Muscle layer of colon (tissue), 2 donors: ENCODE measurements around the gene OR7G2.

ENCODE experiments used
- H3K27ac ChIP-seq: one replicate; pipeline ENCODE4 v1.7.0; 2013; ENCODE audit warnings: low read depth, mild to moderate bottlenecking, low read length, moderate library complexity
- H3K27me3 ChIP-seq, 2 donors: one replicate each; pipeline ENCODE4 v1.7.0; 2013; ENCODE audit warnings: low read length in 2 of 2, mild to moderate bottlenecking in 2 of 2; ENCODE audit not compliant: insufficient read depth in 2 of 2, control insufficient read depth in 1 of 2
- H3K36me3 ChIP-seq: one replicate; pipeline ENCODE4 v1.7.0; 2013; ENCODE audit warnings: mild to moderate bottlenecking, low read length; ENCODE audit not compliant: insufficient read depth
- H3K4me1 ChIP-seq: one replicate; pipeline ENCODE4 v1.7.0; 2013; ENCODE audit warnings: mild to moderate bottlenecking, low read length; ENCODE audit not compliant: insufficient read depth
- H3K4me3 ChIP-seq, 2 donors: one replicate each; pipeline ENCODE4 v1.7.0; 2013; ENCODE audit warnings: low read length in 2 of 2, low read depth in 1 of 2, mild to moderate bottlenecking in 1 of 2, moderate library complexity in 1 of 2
- H3K9ac ChIP-seq: one replicate; pipeline ENCODE4 v1.7.0; 2013; ENCODE audit warnings: low read length
- H3K9me3 ChIP-seq: one replicate; pipeline ENCODE4 v1.7.0; 2013; ENCODE audit warnings: mild to moderate bottlenecking, low read length
- donor health status: abdominal sarcoma.
- donor health status: Adenocarcinoma of cecum.

Gene OR7G2

DNA sequence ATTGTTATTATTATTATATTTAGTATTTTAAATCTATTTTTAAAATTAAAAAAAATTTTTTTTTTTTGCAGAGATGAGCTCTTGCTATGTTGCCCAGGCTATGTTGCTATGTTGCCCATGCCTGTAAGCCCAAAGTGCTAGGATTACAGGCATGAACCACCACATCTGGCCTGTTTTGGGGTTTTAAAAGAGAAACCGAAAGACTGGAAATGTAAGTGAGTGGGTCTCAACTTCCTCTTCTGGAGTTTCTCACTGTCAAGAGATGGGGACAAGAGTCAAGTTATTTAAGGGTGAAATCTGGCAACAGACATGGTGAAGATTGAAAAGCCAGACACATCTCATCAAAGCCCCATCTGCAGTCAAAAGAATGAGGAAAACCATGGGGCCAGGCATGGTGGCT, 23.7 kb upstream of the OR7G2 start:
- H3K36me3 ChIP-seq, result no peaks in the 10 kb centered on the region
- H3K9me3 ChIP-seq, result no peaks in the 10 kb centered on the region
- no peak overlapping the region for H3K27ac ChIP-seq
- H3K4me3 ChIP-seq, result no peak overlapping the region
- H3K27me3 ChIP-seq, result no peaks in the 10 kb centered on the region
- no peaks in the 10 kb centered on the region for H3K4me1 ChIP-seq
- no peak overlapping the region for H3K9ac ChIP-seq

DNA sequence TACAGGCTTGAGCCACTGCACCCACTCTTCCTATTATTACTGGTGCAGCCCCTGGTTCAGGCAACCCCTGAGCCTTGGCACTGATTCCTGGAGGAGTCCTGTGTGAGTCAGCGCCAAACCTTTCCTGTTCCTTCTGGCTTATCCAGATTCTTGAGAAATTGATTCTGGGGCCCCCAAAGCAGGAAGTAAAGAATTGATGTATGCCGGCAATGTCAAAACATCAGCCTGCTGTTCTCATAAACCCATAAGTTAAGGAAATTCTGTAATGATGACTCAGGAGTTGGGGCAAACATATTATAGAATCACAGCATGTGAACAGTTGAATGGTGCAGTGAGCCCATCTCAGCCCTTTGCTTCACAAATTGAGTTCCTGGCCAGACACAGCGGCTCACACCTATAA, 20.9 kb upstream of the OR7G2 start:
- H3K9me3 ChIP-seq, result no peaks in the 10 kb centered on the region
- H3K36me3 ChIP-seq, result no peaks in the 10 kb centered on the region
- no peak overlapping the region for H3K9ac ChIP-seq
- H3K4me3 ChIP-seq, result no peak overlapping the region
- H3K4me1 ChIP-seq, result no peaks in the 10 kb centered on the region
- H3K27ac ChIP-seq, result no peak overlapping the region
- no peaks in the 10 kb centered on the region for H3K27me3 ChIP-seq

DNA sequence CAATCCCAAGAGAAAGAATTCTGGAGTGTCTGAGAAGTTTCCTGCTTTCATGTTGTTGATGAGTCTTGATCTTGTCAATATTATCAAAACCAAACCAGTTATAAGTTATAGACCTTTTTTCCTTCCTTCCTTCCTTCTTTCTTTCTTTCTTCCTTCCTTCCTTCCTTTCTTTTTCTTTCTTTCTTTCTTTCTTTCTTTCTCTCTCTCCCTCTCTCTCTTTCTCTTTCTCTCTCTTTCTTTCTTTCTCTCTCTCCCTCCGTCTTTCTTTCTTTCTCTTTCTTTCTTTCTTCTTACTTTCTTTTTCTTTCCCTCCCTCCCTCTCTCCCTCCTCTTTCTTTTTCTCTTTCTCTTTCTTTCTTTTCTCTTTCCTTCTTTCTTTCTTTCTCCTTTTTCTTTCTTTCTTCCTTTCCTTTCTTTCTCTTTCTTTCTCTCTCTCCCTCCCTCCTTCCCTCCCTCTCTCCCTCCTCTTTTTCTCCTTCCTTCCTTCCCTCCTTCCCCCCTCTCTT, 19.7 kb upstream of the OR7G2 start, which contains the start of gene OR7G3:
Gene OR7G3, minus strand, starts transcription at position 51 of the 506 bp plus-strand sequence. Its CDS starts 0 bp downstream, at position 51.
- H3K27ac ChIP-seq, result no peak within 1 kb of the TSS
- H3K4me3 ChIP-seq, result no peak within 1 kb of the TSS
- H3K4me1 ChIP-seq, result no peaks in the 10 kb centered on the region
- no peaks in the 10 kb centered on the region for H3K27me3 ChIP-seq
- H3K9me3 ChIP-seq, result no peaks in the 10 kb centered on the region
- H3K9ac ChIP-seq, result no peak within 1 kb of the TSS
- no peaks in the 10 kb centered on the region for H3K36me3 ChIP-seq

DNA sequence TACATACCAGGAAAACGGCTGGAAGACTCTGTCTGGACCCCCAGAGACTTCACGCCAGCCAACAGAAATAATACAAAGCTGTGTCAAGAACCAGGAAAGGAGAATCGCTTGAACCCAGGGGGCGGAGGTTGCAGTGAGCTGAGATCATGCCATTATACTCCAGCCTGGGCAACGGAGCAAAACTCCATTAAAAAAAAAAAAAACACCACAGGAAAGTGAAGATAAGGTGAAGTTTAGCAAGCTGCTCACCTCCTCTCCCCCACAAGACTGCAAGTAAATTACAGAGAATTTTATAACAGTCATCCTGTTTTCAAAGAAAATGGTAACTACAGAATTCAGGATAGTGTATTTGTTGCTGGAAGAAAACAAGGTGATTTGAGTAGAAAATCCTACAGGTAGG, 9.3 kb upstream of the OR7G2 start:
- H3K36me3 ChIP-seq, result no peaks in the 10 kb centered on the region
- no peaks in the 10 kb centered on the region for H3K4me1 ChIP-seq
- no peak overlapping the region for H3K4me3 ChIP-seq
- no peaks in the 10 kb centered on the region for H3K9me3 ChIP-seq
- H3K27me3 ChIP-seq, result no peaks in the 10 kb centered on the region
- H3K27ac ChIP-seq, result no peak overlapping the region
- no peak overlapping the region for H3K9ac ChIP-seq

DNA sequence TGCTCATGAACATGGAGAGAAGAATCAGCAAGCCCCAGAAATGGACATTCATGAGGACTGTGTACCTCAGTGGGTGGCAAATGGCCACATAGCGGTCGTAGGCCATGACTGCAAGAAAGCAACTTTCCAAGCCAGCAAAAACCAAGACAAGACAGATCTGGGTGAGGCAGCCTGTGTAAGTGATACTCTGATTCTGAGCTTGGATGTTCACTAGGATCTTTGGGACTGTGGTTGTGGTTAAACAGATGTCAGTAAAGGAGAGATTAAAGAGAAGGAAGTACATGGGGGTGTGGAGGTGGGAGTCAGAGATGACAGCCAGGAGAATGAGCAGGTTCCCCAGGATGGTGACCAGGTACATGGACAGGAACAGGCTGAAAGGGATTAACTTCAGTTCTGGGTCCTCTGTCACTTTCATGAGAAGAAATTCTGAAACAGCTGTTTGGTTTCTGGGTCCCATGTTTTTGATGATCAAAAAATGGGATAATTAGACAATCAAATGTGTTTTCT, 8.1 kb upstream of the OR7G2 start, which contains the start of gene OR7G1:
Gene OR7G1, minus strand, starts transcription at position 457 of the 507 bp plus-strand sequence. Its CDS starts 0 bp downstream, at position 457.
- Histone ChIP-seq H3K9ac (no peak within 1 kb of the TSS), H3K36me3 (no peaks in the 10 kb centered on the region), H3K9me3 (no peaks in the 10 kb centered on the region), H3K4me1 (no peaks in the 10 kb centered on the region), H3K27ac (no peak within 1 kb of the TSS), H3K27me3 (no peaks in the 10 kb centered on the region), H3K4me3 (no peak within 1 kb of the TSS)

DNA sequence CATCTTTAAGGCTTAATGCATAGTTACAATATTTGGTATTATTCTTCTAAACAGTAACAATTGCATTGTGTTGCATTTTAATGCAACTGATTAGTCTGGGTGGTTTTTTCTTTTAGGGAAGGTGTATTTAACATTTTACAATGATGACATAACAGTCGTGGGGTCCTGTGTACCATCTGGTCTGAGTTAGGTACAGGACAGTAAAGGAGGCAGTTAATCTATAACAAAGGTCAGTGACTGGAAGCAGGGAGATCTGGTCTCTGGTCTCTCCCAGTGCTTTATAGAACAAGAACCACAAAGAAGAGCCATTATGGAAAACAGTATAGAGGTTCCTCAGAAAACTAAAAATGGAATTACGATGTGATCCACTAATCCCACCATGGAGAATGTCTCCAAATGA, 2.7 kb upstream of the OR7G2 start:
- H3K4me3 ChIP-seq, result no peak overlapping the region
- no peaks in the 10 kb centered on the region for H3K36me3 ChIP-seq
- H3K4me1 ChIP-seq, result no peaks in the 10 kb centered on the region

DNA sequence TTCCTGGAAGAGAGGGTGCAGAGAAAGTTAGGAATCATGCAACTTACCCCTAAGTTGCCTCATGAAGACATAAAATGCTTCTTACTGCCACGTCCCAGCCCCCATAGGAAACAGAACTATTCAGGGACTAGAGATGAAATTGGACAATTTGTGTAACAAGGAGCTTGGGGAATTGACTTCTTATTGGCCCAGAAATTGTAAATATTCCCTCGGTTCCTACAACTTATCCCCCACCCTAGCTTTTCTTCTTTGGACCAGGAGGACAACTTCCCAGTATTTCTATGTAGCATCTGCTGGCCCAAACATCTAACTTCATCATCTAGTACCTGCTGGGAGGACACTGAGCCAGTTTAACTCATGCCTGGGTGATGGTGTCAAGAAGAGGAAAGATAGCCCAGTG, 20.5 kb downstream of the OR7G2 start, which contains the start of gene OR1M1:
Gene OR1M1, plus strand, starts transcription at position 301 of the 400 bp plus-strand sequence. CDS start 6,184 bp downstream, outside the sequence.
- Histone ChIP-seq H3K9me3 (no peaks in the 10 kb centered on the region), H3K27me3 (no peaks in the 10 kb centered on the region), H3K27ac (no peak within 1 kb of the TSS), H3K4me1 (no peaks in the 10 kb centered on the region), H3K4me3 (no peak within 1 kb of the TSS), H3K9ac (no peak within 1 kb of the TSS), H3K36me3 (no peaks in the 10 kb centered on the region)

More for the DNA sequence above, 2.7 kb upstream of the OR7G2 start:
- H3K9me3 ChIP-seq, result no peaks in the 10 kb centered on the region
- no peaks in the 10 kb centered on the region for H3K27me3 ChIP-seq
- H3K27ac ChIP-seq, result no peak overlapping the region
- H3K9ac ChIP-seq, result no peak overlapping the region

DNA sequence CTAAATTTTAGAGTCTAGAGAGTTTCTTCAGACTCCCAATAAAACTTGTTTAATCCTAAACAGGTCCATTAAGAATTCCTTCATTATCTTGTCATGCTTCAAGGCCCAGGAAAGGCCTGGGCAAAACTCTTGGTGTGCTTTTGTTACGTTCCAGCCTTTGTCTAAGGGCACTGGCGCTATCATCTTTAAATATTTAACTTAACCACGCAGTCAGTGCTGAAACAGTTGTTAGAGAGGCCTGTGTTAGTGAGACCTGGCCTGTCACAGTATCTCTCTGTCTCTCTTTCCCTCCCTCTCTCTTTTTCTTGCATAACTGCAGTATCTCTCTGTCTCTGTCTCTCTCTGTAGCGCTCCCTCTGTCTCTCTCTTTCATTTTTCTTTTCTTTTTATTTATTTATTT, 28.6 kb downstream of the OR7G2 start:
- no peak overlapping the region for H3K9ac ChIP-seq
- no peaks in the 10 kb centered on the region for H3K36me3 ChIP-seq
- H3K27me3 ChIP-seq, result no peaks in the 10 kb centered on the region
- H3K27ac ChIP-seq, result peak overlapping the region; percentile 44
- H3K9me3 ChIP-seq, result no peaks in the 10 kb centered on the region
- H3K4me3 ChIP-seq, result no peak overlapping the region
- peaks cover 12% of the 10 kb centered on the region for H3K4me1 ChIP-seq

DNA sequence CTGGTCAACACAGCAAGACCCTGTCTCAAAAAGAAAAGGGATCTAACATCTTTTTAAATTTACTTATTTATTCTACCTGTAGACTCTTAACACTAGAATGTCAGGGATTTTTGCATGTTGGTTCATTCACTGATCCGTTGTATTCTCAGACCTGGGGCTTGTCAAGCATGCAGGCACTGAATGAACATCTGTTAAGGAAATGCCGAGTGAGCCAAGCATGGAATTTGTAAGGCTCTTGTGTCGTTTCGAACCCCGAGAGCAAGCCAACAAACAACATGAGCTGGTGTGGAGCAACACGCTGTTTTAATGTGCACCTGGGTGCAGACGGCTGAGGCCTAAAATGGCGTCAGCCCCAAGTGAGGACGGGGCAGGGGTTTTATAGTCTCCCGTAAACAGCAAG, 30.4 kb downstream of the OR7G2 start:
- no peaks in the 10 kb centered on the region for H3K9me3 ChIP-seq
- H3K4me1 ChIP-seq, result peaks cover 12% of the 10 kb centered on the region
- no peak overlapping the region for H3K9ac ChIP-seq
- no peak overlapping the region for H3K4me3 ChIP-seq
- H3K27me3 ChIP-seq, result no peaks in the 10 kb centered on the region
- no peak overlapping the region for H3K27ac ChIP-seq
- H3K36me3 ChIP-seq, result no peaks in the 10 kb centered on the region

DNA sequence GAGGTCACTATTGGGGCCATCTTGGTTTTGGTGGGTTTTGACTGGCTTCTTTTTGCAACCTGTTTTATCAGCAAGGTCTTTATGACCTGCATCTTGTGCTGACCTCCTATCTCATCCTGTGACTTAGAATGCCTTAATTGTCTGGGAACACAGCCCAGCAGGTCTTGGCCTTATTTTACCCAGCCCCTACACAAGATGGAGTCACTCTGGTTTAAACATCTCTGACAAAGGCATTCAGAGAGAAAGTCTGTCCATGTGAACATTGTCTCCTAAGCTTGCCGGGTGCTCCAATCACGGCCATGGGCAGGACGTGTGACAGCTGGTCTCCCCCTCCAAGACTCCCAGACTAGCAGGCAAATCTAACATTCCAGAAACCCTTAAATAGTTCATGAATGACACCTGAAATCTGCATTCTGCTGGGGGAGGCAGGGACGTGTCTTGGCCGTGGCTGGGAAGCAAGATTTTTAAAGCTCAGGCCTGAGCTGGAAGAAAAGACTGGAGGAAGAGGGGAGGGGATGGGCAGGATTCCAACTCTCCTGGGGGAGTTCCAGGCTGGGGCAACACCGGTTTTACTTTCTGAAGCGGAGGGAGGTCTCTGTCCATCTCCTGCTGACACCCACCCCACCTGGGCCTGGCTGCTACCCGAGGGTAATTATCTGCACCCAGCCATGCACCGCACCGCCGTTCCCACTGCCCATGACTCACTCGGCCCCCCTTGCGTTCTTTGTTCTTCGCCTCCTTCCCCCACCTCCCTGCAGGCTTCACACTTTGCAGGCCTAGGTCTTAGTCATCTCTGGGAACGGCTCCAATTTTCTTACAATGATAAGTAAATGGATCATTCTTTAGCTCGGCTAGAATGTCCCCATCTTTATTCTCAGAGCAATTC, 32.0 kb downstream of the OR7G2 start:
- Histone ChIP-seq H3K4me3 (peak overlapping the region in 1 of 2 donors; percentile 7), H3K4me1 (peaks cover 12% of the 10 kb centered on the region), H3K9ac (no peak overlapping the region), H3K9me3 (no peaks in the 10 kb centered on the region), H3K27ac (peak overlapping the region; percentile 60), H3K27me3 (no peaks in the 10 kb centered on the region), H3K36me3 (no peaks in the 10 kb centered on the region)

DNA sequence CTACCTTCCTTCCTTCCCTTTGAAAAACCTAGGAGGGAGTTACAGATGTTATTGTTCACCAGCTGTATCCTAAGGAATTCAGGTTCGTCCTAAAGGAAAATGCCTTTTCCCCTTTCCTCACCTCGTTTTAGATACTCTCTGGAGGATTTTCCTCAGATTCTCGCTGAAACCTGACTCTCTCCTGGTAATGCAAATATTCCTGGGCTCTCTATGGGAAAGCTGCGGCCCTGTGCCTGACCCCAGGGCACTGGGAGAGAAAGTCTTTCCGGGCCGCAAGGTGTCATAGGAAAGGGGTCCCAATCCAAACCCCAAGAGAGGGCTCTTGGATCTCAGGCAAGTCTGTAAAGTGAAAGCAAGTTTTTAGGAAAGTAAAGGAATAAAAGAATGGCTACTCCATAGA, 33.5 kb downstream of the OR7G2 start:
- peaks cover 12% of the 10 kb centered on the region for H3K4me1 ChIP-seq
- H3K36me3 ChIP-seq, result no peaks in the 10 kb centered on the region
- no peak overlapping the region for H3K27ac ChIP-seq
- H3K4me3 ChIP-seq, result no peak overlapping the region
- H3K27me3 ChIP-seq, result no peaks in the 10 kb centered on the region
- no peak overlapping the region for H3K9ac ChIP-seq
- H3K9me3 ChIP-seq, result no peaks in the 10 kb centered on the region
